Measurements from ENCODE around the gene CLTCL1.

CLTCL1 gene

GRCh38 chr22:19132153-19132552, 159.4 kb downstream of the CLTCL1 start:
- no peak for DNase-seq (ENCODE audit: low spot score)

GRCh38 chr22:19131685-19132015, 159.9 kb downstream of the CLTCL1 start:
- no peak for DNase-seq (ENCODE audit: low spot score)

GRCh38 chr22:19130959-19131684, 160.4 kb downstream of the CLTCL1 start, which contains the start of gene TSSK2:
TSS of gene TSSK2 (plus strand) at chr22:19131308. CDS start at chr22:19131400, 92 bp downstream.
- DNase-seq (ENCODE audit: low spot score): no peak

- DNase-seq (ENCODE audit: low spot score): no peak
These were observed 161.6 kb downstream of the CLTCL1 start for GRCh38 chr22:19129871-19130270.

All from HuH-7.5 (cell line).